Mesenchymal stem cell (in vitro differentiated cells and primary cell): ENCODE results near the gene DHRSX.
"Not testable (repeated sequence)": the region's sequence is repeated elsewhere in the genome, so short reads cannot be mapped to it uniquely, and the experiment has no call there.

ENCODE experiments used
- DNase-seq: peaks from one replicate; pipeline ENCODE4 v3.0.0-alpha.2; 2013
- H2AFZ ChIP-seq: one replicate; pipeline ENCODE4 v1.6.1; 2013; ENCODE audit warnings: low read depth, mild to moderate bottlenecking, control low read depth, inconsistent platforms, low read length, moderate library complexity
- H2AK5ac ChIP-seq: 2 replicates; pipeline ENCODE4 v1.6.1; 2013; ENCODE audit warnings: low read length, moderate library complexity, mild to moderate bottlenecking, inconsistent platforms; ENCODE audit not compliant: severe bottlenecking
- H2BK120ac ChIP-seq: one replicate; pipeline ENCODE4 v1.6.1; 2013; ENCODE audit warnings: low read depth, mild to moderate bottlenecking, inconsistent platforms, low read length, moderate library complexity
- H2BK12ac ChIP-seq, 2 experiments: one replicate each; pipeline ENCODE4 v1.6.1; 2013; ENCODE audit warnings: inconsistent platforms in 2 of 2, low read length in 2 of 2, mild to moderate bottlenecking in 2 of 2, moderate library complexity in 2 of 2, control low read depth in 1 of 2
- H2BK15ac ChIP-seq: one replicate; pipeline ENCODE4 v1.6.1; 2013; ENCODE audit warnings: mild to moderate bottlenecking, low read depth, inconsistent platforms; ENCODE audit not compliant: poor library complexity, severe bottlenecking
- H2BK5ac ChIP-seq: 2 replicates; pipeline ENCODE4 v1.6.1; 2013; ENCODE audit warnings: low read depth, mild to moderate bottlenecking, low read length, control low read depth, inconsistent platforms; ENCODE audit not compliant: poor library complexity, severe bottlenecking
- H3K14ac ChIP-seq, 2 experiments: one replicate each; pipeline ENCODE4 v1.6.1; 2013; ENCODE audit warnings: inconsistent platforms in 2 of 2, low read length in 2 of 2, control low read depth in 1 of 2, mild to moderate bottlenecking in 1 of 2, moderate library complexity in 1 of 2
- H3K18ac ChIP-seq, 2 experiments: one replicate each; pipeline ENCODE4 v1.6.1; 2013; ENCODE audit warnings: inconsistent platforms in 2 of 2, low read length in 2 of 2, control low read depth in 1 of 2, low read depth in 1 of 2, mild to moderate bottlenecking in 1 of 2
- H3K23ac ChIP-seq, 2 experiments: one replicate each; pipeline ENCODE4 v1.6.1; 2013; ENCODE audit warnings: inconsistent platforms in 2 of 2, low read length in 2 of 2, mild to moderate bottlenecking in 2 of 2, moderate library complexity in 2 of 2, control low read depth in 1 of 2
- H3K27ac ChIP-seq: 2 replicates; pipeline ENCODE4 v1.5.1; 2013; ENCODE audit warnings: mild to moderate bottlenecking, moderate library complexity, low read length, control low read depth, inconsistent platforms; ENCODE audit not compliant: poor library complexity, severe bottlenecking
- H3K27me3 ChIP-seq, 2 experiments: 2 replicates each; pipeline versions ENCODE4 v1.6.1 to v1.7.0; 2013; ENCODE audit warnings: low read length in 2 of 2, mild to moderate bottlenecking in 2 of 2, moderate library complexity in 2 of 2, control low read depth in 1 of 2, inconsistent platforms in 1 of 2; ENCODE audit not compliant: control insufficient read depth in 1 of 2, insufficient read depth in 1 of 2
- H3K36me3 ChIP-seq, 2 experiments: 2 replicates each; pipeline versions ENCODE4 v1.6.1 to v1.7.0; 2013; ENCODE audit warnings: low read length in 2 of 2, control low read depth in 1 of 2, inconsistent platforms in 1 of 2, low read depth in 1 of 2, mild to moderate bottlenecking in 1 of 2; ENCODE audit not compliant: insufficient read depth in 2 of 2, control insufficient read depth in 1 of 2
- H3K4ac ChIP-seq, 2 experiments: one replicate each; pipeline ENCODE4 v1.6.1; 2013; ENCODE audit warnings: inconsistent platforms in 2 of 2, low read length in 2 of 2, mild to moderate bottlenecking in 2 of 2, moderate library complexity in 2 of 2, control low read depth in 1 of 2, low read depth in 1 of 2
- H3K4me1 ChIP-seq: 2 replicates; pipeline ENCODE4 v1.6.1; 2013; ENCODE audit warnings: low read depth, low read length, control low read depth; ENCODE audit not compliant: control insufficient read depth, insufficient read depth
- H3K4me2 ChIP-seq: 2 replicates; pipeline ENCODE4 v1.6.1; 2013; ENCODE audit warnings: low read length, mild to moderate bottlenecking, inconsistent platforms; ENCODE audit not compliant: poor library complexity, severe bottlenecking
- H3K4me3 ChIP-seq, 2 experiments: 2 replicates each; pipeline versions ENCODE4 v1.5.1 to v1.7.0; 2013; ENCODE audit warnings: low read length in 2 of 2, mild to moderate bottlenecking in 2 of 2, control low read depth in 1 of 2, low read depth in 1 of 2; ENCODE audit not compliant: insufficient read depth in 1 of 2
- H3K79me1 ChIP-seq: replicated peaks from 2 replicates; pipeline ENCODE4 v1.6.1; 2013; ENCODE audit warnings: mild to moderate bottlenecking, control low read depth, low read length, inconsistent platforms; ENCODE audit not compliant: poor library complexity, severe bottlenecking
- H3K9ac ChIP-seq: 2 replicates; pipeline ENCODE4 v1.7.0; 2013; ENCODE audit warnings: mild to moderate bottlenecking, low read length, moderate library complexity
- H3K9me3 ChIP-seq: 2 replicates; pipeline ENCODE4 v1.7.0; 2013; ENCODE audit warnings: mild to moderate bottlenecking, low read length; ENCODE audit not compliant: control insufficient read depth
- H4K8ac ChIP-seq: one replicate; pipeline ENCODE4 v1.6.1; 2013; ENCODE audit warnings: inconsistent platforms, mild to moderate bottlenecking, low read length, moderate library complexity
- H4K91ac ChIP-seq: one replicate; pipeline ENCODE4 v1.6.1; 2013; ENCODE audit warnings: mild to moderate bottlenecking, low read length, inconsistent platforms
- WGBS: methylation state at CpG from one replicate; pipeline ENCODE4 v1.1.7; 2013; ENCODE audit warnings: mixed read lengths; 5-methylcytosine and 5-hydroxymethylcytosine counted together

Gene DHRSX

DNA sequence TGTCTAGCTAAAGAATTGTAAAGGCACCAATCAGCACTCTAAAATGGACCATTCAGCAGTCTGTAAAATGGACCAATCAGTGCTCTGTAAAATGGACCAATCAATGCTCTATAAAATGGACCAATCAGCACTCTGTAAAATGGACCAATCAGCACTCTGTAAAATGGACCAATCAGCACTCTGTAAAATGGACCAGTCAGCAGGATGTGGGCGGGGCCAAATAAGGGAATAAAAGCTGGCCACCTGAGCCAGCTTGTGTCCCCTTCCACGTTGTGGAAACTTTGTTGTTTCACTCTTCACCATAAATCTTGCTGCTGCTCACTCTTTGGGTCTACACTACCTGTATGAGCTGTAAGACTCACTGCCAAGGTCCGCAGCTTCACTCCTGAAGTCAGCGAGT is 230.0 kb downstream of the DHRSX start:
- peaks cover 10 to 18% of the 10 kb centered on the region in 2 experiments for H3K36me3 ChIP-seq
- not testable (repeated sequence) for H3K9me3 ChIP-seq, H4K91ac ChIP-seq, H3K27me3 ChIP-seq, H3K23ac ChIP-seq, H3K18ac ChIP-seq, H3K4me2 ChIP-seq, H2BK12ac ChIP-seq, H4K8ac ChIP-seq, H3K4me3 ChIP-seq, H2AFZ ChIP-seq, H2BK5ac ChIP-seq, H3K79me1 ChIP-seq, H2BK120ac ChIP-seq, H3K14ac ChIP-seq, H2BK15ac ChIP-seq, DNase-seq, H3K4ac ChIP-seq, H3K27ac ChIP-seq, H2AK5ac ChIP-seq, H3K4me1 ChIP-seq, H3K9ac ChIP-seq
- WGBS, result 95% methylated on average over 4 of the region's 4 CpGs

DNA sequence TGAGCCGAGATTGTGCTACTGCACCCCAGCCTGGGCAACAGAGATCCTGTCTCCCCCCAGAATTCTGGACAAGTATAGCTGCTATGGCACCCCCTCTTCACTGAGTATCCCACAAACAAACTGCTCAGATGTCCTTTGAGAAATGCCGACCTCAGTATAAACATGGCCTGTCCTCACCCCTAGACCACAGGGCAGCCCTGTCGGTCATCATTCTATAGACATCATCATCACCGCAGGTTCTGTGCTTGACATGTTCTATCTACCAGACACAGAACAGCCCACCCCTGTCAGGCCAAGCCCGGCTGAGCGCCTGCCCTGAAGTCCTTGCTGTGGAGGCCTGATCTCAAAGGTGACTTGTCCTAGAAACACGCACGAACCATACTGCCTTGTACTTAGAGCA is 232.9 kb downstream of the DHRSX start:
- Histone ChIP-seq H2BK12ac (no peak overlapping the region), H3K4me3 (no peak overlapping the region), H3K23ac (no peak overlapping the region), H3K4me2 (no peak overlapping the region), H3K79me1 (peaks cover 4% of the 10 kb centered on the region), H4K91ac (no peak overlapping the region), H3K36me3 (peaks cover 15 to 32% of the 10 kb centered on the region in 2 experiments), H3K14ac (no peak overlapping the region), H2AK5ac (no peak overlapping the region), H3K4ac (no peak overlapping the region), H3K9me3 (no peaks in the 10 kb centered on the region), H4K8ac (no peak overlapping the region), H2AFZ (no peak overlapping the region), H3K18ac (no peak overlapping the region), H2BK15ac (no peak overlapping the region), H3K9ac (no peak overlapping the region), H2BK120ac (no peak overlapping the region), H3K27ac (no peak overlapping the region), H3K27me3 (no peaks in the 10 kb centered on the region), H3K4me1 (no peaks in the 10 kb centered on the region), H2BK5ac (no peak overlapping the region)
- WGBS, result 95% methylated on average over 8 of the region's 8 CpGs
- no peak for DNase-seq

DNA sequence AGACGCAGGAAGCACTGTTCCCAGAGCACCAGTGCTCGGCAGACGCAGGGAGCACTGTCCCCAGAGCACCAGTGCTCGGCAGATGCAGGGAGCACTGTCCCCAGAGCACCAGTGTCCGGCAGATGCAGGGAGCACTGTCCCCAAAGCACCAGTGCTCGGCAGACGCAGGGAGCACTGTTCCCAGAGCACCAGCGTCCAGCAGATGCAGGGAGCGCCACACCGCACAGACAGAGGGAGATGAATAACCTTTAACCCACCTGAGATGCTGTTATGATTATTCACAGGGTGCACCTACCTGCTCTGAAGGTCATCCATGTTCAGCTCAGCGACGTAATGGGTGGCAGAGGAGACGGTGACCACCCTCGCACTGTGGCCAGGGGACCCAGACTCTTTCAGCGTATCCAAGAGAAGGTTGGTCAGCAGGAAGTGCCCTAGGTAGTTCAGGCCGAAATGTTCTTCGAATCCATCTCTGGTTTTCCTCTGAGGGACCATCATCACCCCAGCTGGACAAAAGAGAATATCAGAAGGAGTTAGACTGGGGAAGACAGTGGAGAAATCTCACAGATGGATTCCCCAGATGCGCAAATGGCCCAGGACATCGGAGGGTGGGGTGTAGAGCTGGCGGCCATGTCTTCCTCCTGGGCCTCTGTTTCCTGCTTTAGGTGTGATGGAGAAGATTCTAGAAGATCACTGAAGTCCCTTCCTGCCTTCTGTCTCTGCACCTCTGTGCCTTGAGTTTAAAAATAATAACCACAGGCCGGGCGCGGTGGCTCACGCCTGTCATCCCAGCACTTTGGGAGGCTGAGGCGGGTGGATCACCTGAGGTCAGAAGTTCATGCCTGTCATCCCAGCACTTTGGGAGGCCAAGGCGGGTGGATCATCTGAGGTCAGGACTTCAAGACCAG is 234.1 kb downstream of the DHRSX start:
- no peak overlapping the region for H3K27ac ChIP-seq
- H3K23ac ChIP-seq, result no peak overlapping the region
- H3K27me3 ChIP-seq, result no peaks in the 10 kb centered on the region
- no peak overlapping the region for H2BK15ac ChIP-seq
- H3K79me1 ChIP-seq, result peaks cover 8% of the 10 kb centered on the region
- H3K36me3 ChIP-seq, result peaks cover 15 to 40% of the 10 kb centered on the region in 2 experiments
- no peak overlapping the region for H4K8ac ChIP-seq
- H4K91ac ChIP-seq, result no peak overlapping the region
- H2BK5ac ChIP-seq, result no peak overlapping the region
- H2BK12ac ChIP-seq, result no peak overlapping the region
- no peak overlapping the region for H3K18ac ChIP-seq
- no peaks in the 10 kb centered on the region for H3K9me3 ChIP-seq
- no peak overlapping the region for H2AK5ac ChIP-seq
- no peak overlapping the region for H3K14ac ChIP-seq
- H2BK120ac ChIP-seq, result no peak overlapping the region
- H3K4me2 ChIP-seq, result no peak overlapping the region
- no peak overlapping the region for H3K9ac ChIP-seq
- 97% methylated on average over 24 of the region's 26 CpGs for WGBS
- peaks cover 12% of the 10 kb centered on the region for H3K4me1 ChIP-seq
- H3K4me3 ChIP-seq, result no peak overlapping the region
- H3K4ac ChIP-seq, result no peak overlapping the region
- H2AFZ ChIP-seq, result no peak overlapping the region
- no peak for DNase-seq

DNA sequence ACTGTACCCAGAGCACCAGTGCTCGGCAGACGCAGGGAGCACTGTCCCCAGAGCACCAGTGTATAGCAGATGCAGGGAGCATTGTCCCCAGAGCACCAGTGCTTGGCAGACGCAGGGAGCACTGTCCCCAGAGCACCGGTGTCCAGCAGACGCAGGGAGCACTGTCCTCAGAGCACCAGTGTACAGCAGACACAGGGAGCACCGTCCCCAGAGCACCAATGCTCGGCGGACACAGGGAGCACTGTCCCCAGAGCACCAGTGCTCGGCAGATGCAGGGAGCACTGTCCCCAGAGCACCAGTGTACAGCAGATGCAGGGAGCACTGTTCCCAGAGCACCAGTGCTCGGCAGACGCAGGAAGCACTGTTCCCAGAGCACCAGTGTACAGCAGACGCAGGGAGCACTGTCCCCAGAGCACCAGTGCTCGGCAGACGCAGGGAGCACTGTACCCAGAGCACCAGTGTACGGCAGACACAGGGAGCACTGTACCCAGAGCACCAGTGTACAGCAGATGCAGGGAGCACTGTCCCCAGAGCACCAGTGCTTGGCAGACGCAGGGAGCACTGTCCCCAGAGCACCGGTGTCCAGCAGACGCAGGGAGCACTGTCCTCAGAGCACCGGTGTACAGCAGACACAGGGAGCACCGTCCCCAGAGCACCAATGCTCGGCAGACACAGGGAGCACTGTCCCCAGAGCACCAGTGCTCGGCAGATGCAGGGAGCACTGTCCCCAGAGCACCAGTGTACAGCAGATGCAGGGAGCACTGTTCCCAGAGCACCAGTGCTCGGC is 234.9 kb downstream of the DHRSX start:
- H3K4me3 ChIP-seq, H3K14ac ChIP-seq, H2BK120ac ChIP-seq, H3K4me2 ChIP-seq, H3K27me3 ChIP-seq, H2AFZ ChIP-seq, H3K27ac ChIP-seq, H3K23ac ChIP-seq, H3K9me3 ChIP-seq, H4K8ac ChIP-seq, H3K9ac ChIP-seq, H2BK5ac ChIP-seq, H3K79me1 ChIP-seq, H4K91ac ChIP-seq, H3K4ac ChIP-seq, H3K18ac ChIP-seq, H2AK5ac ChIP-seq, DNase-seq, H2BK12ac ChIP-seq, H2BK15ac ChIP-seq: not testable (repeated sequence)
- 96% methylated on average over 23 of the region's 23 CpGs for WGBS
- peaks cover 12% of the 10 kb centered on the region for H3K4me1 ChIP-seq
- peaks cover 15 to 40% of the 10 kb centered on the region in 2 experiments for H3K36me3 ChIP-seq
